ENCODE results near the gene UGT1A3.

Gene UGT1A3

GRCh38 chr2:233780771-233781170, 51.9 kb downstream of the UGT1A3 start:
- DNase-seq (ENCODE audit: low read depth) = no peak
- H3K4me3 ChIP-seq (ENCODE audit: low read depth, low read length) = no peak overlapping the region
- no peak for TF ChIP-seq CTCF (conservative IDR thresholded peaks at IDR 0.05; ENCODE audit: low read depth, low read length)

GRCh38 chr2:233789554-233789953, 60.7 kb downstream of the UGT1A3 start:
- TF ChIP-seq CTCF (conservative IDR thresholded peaks at IDR 0.05; ENCODE audit: low read depth, low read length) = no peak
- no peak for DNase-seq (ENCODE audit: low read depth)
- no peak overlapping the region for H3K4me3 ChIP-seq (ENCODE audit: low read depth, low read length)

GRCh38 chr2:233791151-233791882, 62.5 kb downstream of the UGT1A3 start:
- DNase-seq (ENCODE audit: low read depth) = no peak
- TF ChIP-seq CTCF (conservative IDR thresholded peaks at IDR 0.05; ENCODE audit: low read depth, low read length) = no peak

GRCh38 chr2:233791883-233792329, 63.1 kb downstream of the UGT1A3 start:
- no peak for DNase-seq (ENCODE audit: low read depth)
- no peak overlapping the region for H3K4me3 ChIP-seq (ENCODE audit: low read depth, low read length)
- no peak for TF ChIP-seq CTCF (conservative IDR thresholded peaks at IDR 0.05; ENCODE audit: low read depth, low read length)

More at GRCh38 chr2:233791151-233791882, 62.5 kb downstream of the UGT1A3 start:
- H3K4me3 ChIP-seq (ENCODE audit: low read depth, low read length) = no peak overlapping the region

- no peak for DNase-seq (ENCODE audit: low read depth)
- no peak overlapping the region for H3K4me3 ChIP-seq (ENCODE audit: low read depth, low read length)
- no peak for TF ChIP-seq CTCF (conservative IDR thresholded peaks at IDR 0.05; ENCODE audit: low read depth, low read length)
Observed at GRCh38 chr2:233792720-233793119, 63.9 kb downstream of the UGT1A3 start.

- no peak overlapping the region for H3K4me3 ChIP-seq (ENCODE audit: low read depth, low read length)
- no peak for TF ChIP-seq CTCF (conservative IDR thresholded peaks at IDR 0.05; ENCODE audit: low read depth, low read length)
- no peak for DNase-seq (ENCODE audit: low read depth)
Observed at GRCh38 chr2:233793465-233794127, 64.8 kb downstream of the UGT1A3 start.
